ENCODE data around the gene LCE3A. TPM values are rescaled to one million over a fixed set of nuclear protein-coding genes. Genes with fewer than 3 reads are reported as not detected.
"Not testable (repeated sequence)": the region's sequence is repeated elsewhere in the genome, so short reads cannot be mapped to it uniquely, and the experiment has no call there.

The LCE3A gene
- polyA plus RNA-seq (2011; rRNA removed), result not detected in 2 replicates
- polyA minus RNA-seq (2011; rRNA and poly(A)+ RNA removed), result not detected in 2 replicates

- ChIA-PET POLR2A (no interaction called here), CTCF (no interaction called here)
- TF ChIP-seq CTCF (IDR thresholded peaks at IDR 0.05; ENCODE audit: insufficient read depth, low read depth, low read length), result no peak
- Histone ChIP-seq H3K27me3 (ENCODE audit: control insufficient read depth, insufficient read depth, low read length) (no peaks in the 10 kb centered on the region), H3K4me3 (ENCODE audit: low read depth, low read length) (no peak within 1 kb of the TSS), H3K36me3 (ENCODE audit: control insufficient read depth, insufficient read depth, low read length) (no peaks in the 10 kb centered on the region)
- no peak for DNase-seq (ENCODE audit: low read depth)
These were observed at the start of gene LCE3A for GRCh38 chr1:152622803-152623202. TSS of gene LCE3A (minus strand) at chr1:152623103. CDS start at chr1:152623103, 0 bp downstream.

- H3K4me3 ChIP-seq (ENCODE audit: low read depth, low read length), result no peak overlapping the region
- ChIA-PET POLR2A (no interaction called here), CTCF (no interaction called here)
- TF ChIP-seq CTCF (IDR thresholded peaks at IDR 0.05; ENCODE audit: insufficient read depth, low read depth, low read length), result no peak
- no peaks in the 10 kb centered on the region for H3K36me3 ChIP-seq (ENCODE audit: control insufficient read depth, insufficient read depth, low read length)
- DNase-seq (ENCODE audit: low read depth), result no peak
- H3K27me3 ChIP-seq (ENCODE audit: control insufficient read depth, insufficient read depth, low read length), result no peaks in the 10 kb centered on the region
These were observed 44.7 kb upstream of the LCE3A start for GRCh38 chr1:152667648-152668047.

- CTCF ChIA-PET, result interaction anchor here (4.7 kb wide), 1 partner anchor 12 kb away, joined by 23 read pairs; no protein-coding TSS in a partner anchor
- H3K27me3 ChIP-seq (ENCODE audit: control insufficient read depth, insufficient read depth, low read length); H3K4me3 ChIP-seq (ENCODE audit: low read depth, low read length); H3K36me3 ChIP-seq (ENCODE audit: control insufficient read depth, insufficient read depth, low read length); DNase-seq (ENCODE audit: low read depth); POLR2A ChIA-PET: not testable (repeated sequence)
These were observed 43.3 kb upstream of the LCE3A start for GRCh38 chr1:152666171-152666570.

- no peak for DNase-seq (ENCODE audit: low read depth)
- H3K36me3 ChIP-seq (ENCODE audit: control insufficient read depth, insufficient read depth, low read length), result no peaks in the 10 kb centered on the region
- TF ChIP-seq CTCF (IDR thresholded peaks at IDR 0.05; ENCODE audit: insufficient read depth, low read depth, low read length), result no peak
- no peak within 1 kb of the TSS for H3K4me3 ChIP-seq (ENCODE audit: low read depth, low read length)
- POLR2A ChIA-PET, result no interaction called here
- H3K27me3 ChIP-seq (ENCODE audit: control insufficient read depth, insufficient read depth, low read length), result no peaks in the 10 kb centered on the region
- CTCF ChIA-PET, result interaction anchor here (0.6 to 4.7 kb wide), 3 partner anchors 9 to 529 kb away, joined by 3 to 23 read pairs (median 3); no protein-coding TSS in a partner anchor
These were observed 40.2 kb upstream of the LCE3A start, which contains the start of gene LCE2D for GRCh38 chr1:152663098-152663497. TSS of gene LCE2D (plus strand) at chr1:152663380. CDS start at chr1:152664106, 726 bp downstream.

- CTCF ChIA-PET, result interaction anchor here (1.0 kb wide), 2 partner anchors 10 to 267 kb away, joined by 3 to 4 read pairs; no protein-coding TSS in a partner anchor
- DNase-seq (ENCODE audit: low read depth), result no peak
- POLR2A ChIA-PET, result no interaction called here
- H3K36me3 ChIP-seq (ENCODE audit: control insufficient read depth, insufficient read depth, low read length), result no peaks in the 10 kb centered on the region
- TF ChIP-seq CTCF (IDR thresholded peaks at IDR 0.05; ENCODE audit: insufficient read depth, low read depth, low read length), result no peak
- no peaks in the 10 kb centered on the region for H3K27me3 ChIP-seq (ENCODE audit: control insufficient read depth, insufficient read depth, low read length)
- H3K4me3 ChIP-seq (ENCODE audit: low read depth, low read length), result no peak overlapping the region
These were observed 35.7 kb upstream of the LCE3A start for GRCh38 chr1:152658649-152659048.

- CTCF ChIA-PET, result interaction anchor here (1.0 kb wide), 1 partner anchor 268 kb away, joined by 4 read pairs; no protein-coding TSS in a partner anchor
- Histone ChIP-seq H3K36me3 (ENCODE audit: control insufficient read depth, insufficient read depth, low read length) (no peaks in the 10 kb centered on the region), H3K4me3 (ENCODE audit: low read depth, low read length) (no peak overlapping the region), H3K27me3 (ENCODE audit: control insufficient read depth, insufficient read depth, low read length) (no peaks in the 10 kb centered on the region)
- DNase-seq (ENCODE audit: low read depth), result no peak
- TF ChIP-seq CTCF (IDR thresholded peaks at IDR 0.05; ENCODE audit: insufficient read depth, low read depth, low read length), result no peak
- POLR2A ChIA-PET, result no interaction called here
These were observed 34.8 kb upstream of the LCE3A start for GRCh38 chr1:152657677-152658076.

Data from BJ (cell line).